Measurements from ENCODE around the gene RABGAP1L.
"Not testable (repeated sequence)": the region's sequence is repeated elsewhere in the genome, so short reads cannot be mapped to it uniquely, and the experiment has no call there.

Gene RABGAP1L

DNA sequence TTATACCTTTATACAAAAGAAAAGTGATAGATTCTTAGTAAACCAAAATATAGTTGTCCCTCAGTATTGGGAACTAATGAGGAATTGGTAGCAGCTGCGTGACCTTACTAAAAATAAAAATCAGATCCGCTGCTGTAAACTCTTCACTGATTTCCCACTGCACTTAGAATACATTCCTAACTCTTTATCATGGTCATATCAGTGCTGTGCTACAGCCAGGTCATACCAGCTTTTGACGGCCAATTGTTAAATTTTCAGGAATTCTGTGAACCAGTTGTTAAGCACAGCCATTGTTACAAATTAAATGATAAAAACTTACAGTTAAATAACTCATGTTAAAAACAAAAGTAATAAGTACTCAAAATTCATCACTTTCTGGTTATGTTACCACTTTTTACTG lies 533.8 kb downstream of the RABGAP1L start:
- no peak overlapping the region for H3K4me3 ChIP-seq (ENCODE audit: low read length)
- no peak overlapping the region for H3K27ac ChIP-seq (ENCODE audit: low read length)
- H3K27me3 ChIP-seq (ENCODE audit: insufficient read depth, low read length): no peaks in the 10 kb centered on the region
- 0 out of 2 replicates have a peak, but pooled peaks cover 8% of the 10 kb centered on the region for H3K4me1 ChIP-seq (ENCODE audit: insufficient read depth, low read length)
- H3K9me3 ChIP-seq (ENCODE audit: insufficient read depth, low read depth, low read length): no peaks in the 10 kb centered on the region
- H3K36me3 ChIP-seq (ENCODE audit: insufficient read depth, low read depth, low read length): no peaks in the 10 kb centered on the region
- no peak overlapping the region for H3K9ac ChIP-seq (ENCODE audit: low read depth, low read length)

- H3K27ac ChIP-seq (ENCODE audit: low read length); H3K36me3 ChIP-seq (ENCODE audit: insufficient read depth, low read depth, low read length); H3K4me1 ChIP-seq (ENCODE audit: insufficient read depth, low read length); H3K9me3 ChIP-seq (ENCODE audit: insufficient read depth, low read depth, low read length); H3K27me3 ChIP-seq (ENCODE audit: insufficient read depth, low read length); H3K9ac ChIP-seq (ENCODE audit: low read depth, low read length); H3K4me3 ChIP-seq (ENCODE audit: low read length): not testable (repeated sequence)
Measured at GRCh38 chr1:174693539-174693938, 534.2 kb downstream of the RABGAP1L start.

DNA sequence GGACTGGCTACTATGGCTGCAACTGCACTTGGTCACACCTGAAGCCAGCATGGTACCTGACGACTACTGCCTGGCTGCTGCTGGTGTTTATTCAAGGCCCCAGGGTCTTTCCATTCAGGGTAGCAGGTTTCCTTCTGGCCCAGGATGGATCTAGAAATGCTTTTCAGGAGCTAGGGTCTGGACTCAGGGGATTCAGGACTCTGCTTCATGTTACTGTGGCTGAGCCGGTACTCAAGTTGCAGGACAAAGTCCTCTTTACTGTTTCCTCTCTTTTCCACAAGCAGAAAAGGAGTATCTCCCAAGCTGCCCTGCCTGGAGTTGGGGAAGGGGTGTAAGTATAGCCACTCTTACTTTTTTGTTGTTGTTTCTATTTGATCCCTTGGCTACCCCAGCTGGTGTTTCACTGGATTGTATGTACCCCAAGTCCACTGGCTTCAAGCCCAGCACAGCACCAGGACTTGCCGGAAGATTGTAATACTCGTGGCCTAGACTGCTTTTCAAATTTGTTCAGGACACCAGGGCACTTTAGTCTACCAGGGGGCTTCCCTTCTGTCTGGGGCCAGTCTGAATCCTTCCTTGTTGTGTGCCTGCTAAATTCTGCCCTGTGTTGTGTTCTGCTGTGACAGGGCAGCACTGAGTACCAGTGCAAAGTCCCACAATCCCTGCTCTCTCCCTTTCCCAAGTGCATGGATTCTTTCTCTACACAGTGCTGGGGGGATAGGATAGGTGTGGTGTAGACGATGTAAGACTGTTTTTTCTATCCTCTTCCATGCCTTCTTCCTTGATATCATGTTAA lies 536.9 kb downstream of the RABGAP1L start:
- H3K36me3 ChIP-seq (ENCODE audit: insufficient read depth, low read depth, low read length): no peaks in the 10 kb centered on the region
- no peaks in the 10 kb centered on the region for H3K27me3 ChIP-seq (ENCODE audit: insufficient read depth, low read length)
- no peaks in the 10 kb centered on the region for H3K9me3 ChIP-seq (ENCODE audit: insufficient read depth, low read depth, low read length)
- H3K27ac ChIP-seq (ENCODE audit: low read length): no peak overlapping the region
- peaks cover 19% of the 10 kb centered on the region; the same call in 1 of the 2 replicates for H3K4me1 ChIP-seq (ENCODE audit: insufficient read depth, low read length)
- no peak overlapping the region for H3K4me3 ChIP-seq (ENCODE audit: low read length)
- H3K9ac ChIP-seq (ENCODE audit: low read depth, low read length): no peak overlapping the region

DNA sequence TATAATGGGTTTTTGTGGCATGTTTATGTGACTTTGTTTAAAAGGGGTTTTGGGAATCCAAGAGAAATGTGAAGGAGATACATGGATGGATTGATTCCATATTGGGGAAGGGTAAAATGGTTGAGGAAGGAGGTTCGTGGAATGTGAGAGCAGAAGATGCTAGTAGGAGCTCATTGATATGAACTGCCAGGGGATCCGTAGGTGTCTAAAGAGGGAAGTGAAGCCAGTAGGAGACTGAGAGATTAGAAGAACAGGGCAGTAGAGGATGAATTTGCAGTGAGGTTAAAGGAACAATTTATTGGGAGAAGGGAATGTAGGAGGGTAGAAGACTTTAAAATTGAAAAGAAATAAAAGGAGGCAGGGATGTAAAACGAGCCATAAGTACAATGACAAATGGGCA lies 541.0 kb downstream of the RABGAP1L start:
- Histone ChIP-seq H3K27me3 (ENCODE audit: insufficient read depth, low read length) (no peaks in the 10 kb centered on the region), H3K27ac (ENCODE audit: low read length) (no peak overlapping the region), H3K36me3 (ENCODE audit: insufficient read depth, low read depth, low read length) (no peaks in the 10 kb centered on the region), H3K4me3 (ENCODE audit: low read length) (no peak overlapping the region), H3K9ac (ENCODE audit: low read depth, low read length) (no peak overlapping the region), H3K9me3 (ENCODE audit: insufficient read depth, low read depth, low read length) (no peaks in the 10 kb centered on the region), H3K4me1 (ENCODE audit: insufficient read depth, low read length) (peaks cover 11% of the 10 kb centered on the region; the same call in 1 of the 2 replicates)

DNA sequence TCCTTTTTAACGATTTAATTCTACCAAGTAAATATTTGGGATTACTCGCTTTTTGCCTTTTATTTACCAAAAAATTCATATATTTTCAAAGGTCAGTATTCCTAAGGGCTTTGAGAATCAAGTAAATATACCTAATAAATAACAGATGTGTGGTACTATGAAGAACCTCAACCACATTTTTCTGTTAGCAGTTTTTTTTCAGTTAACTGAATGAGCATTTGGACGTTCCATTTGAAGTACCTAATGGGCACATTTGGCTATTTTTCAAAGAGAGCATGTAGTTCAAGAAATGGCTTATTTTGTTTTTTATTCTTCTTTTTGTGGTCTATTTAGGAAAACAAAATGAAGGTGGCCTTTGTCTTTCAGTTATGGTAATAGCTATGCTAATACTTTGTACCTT lies 541.5 kb downstream of the RABGAP1L start:
- Histone ChIP-seq H3K4me3 (ENCODE audit: low read length) (no peak overlapping the region), H3K27ac (ENCODE audit: low read length) (no peak overlapping the region), H3K27me3 (ENCODE audit: insufficient read depth, low read length) (no peaks in the 10 kb centered on the region), H3K9me3 (ENCODE audit: insufficient read depth, low read depth, low read length) (no peaks in the 10 kb centered on the region), H3K36me3 (ENCODE audit: insufficient read depth, low read depth, low read length) (no peaks in the 10 kb centered on the region), H3K4me1 (ENCODE audit: insufficient read depth, low read length) (peaks cover 11% of the 10 kb centered on the region; the same call in 1 of the 2 replicates), H3K9ac (ENCODE audit: low read depth, low read length) (no peak overlapping the region)

DNA sequence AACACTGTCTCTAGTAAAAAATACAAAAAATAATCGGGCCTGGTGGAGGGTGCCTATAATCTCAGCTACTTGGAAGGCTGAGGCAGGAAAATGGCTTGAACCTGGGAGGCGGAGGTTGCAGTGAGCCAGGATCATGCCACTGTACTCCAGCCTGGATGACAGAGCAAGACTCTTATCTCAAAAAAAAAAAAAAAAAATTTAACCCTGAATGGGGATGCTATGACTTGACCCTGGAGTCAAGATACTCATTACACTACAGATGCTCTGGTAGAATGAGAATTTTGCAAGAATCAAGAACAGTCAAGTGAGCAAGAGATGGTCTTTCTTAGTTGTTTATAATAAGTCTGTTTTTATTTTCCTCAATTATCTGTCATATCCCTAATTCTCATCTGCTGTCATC lies 542.2 kb downstream of the RABGAP1L start:
- Histone ChIP-seq H3K9ac (ENCODE audit: low read depth, low read length) (no peak overlapping the region), H3K36me3 (ENCODE audit: insufficient read depth, low read depth, low read length) (no peaks in the 10 kb centered on the region), H3K27ac (ENCODE audit: low read length) (no peak overlapping the region), H3K9me3 (ENCODE audit: insufficient read depth, low read depth, low read length) (no peaks in the 10 kb centered on the region), H3K4me1 (ENCODE audit: insufficient read depth, low read length) (peaks cover 11% of the 10 kb centered on the region; the same call in 1 of the 2 replicates), H3K4me3 (ENCODE audit: low read length) (no peak overlapping the region), H3K27me3 (ENCODE audit: insufficient read depth, low read length) (no peaks in the 10 kb centered on the region)

DNA sequence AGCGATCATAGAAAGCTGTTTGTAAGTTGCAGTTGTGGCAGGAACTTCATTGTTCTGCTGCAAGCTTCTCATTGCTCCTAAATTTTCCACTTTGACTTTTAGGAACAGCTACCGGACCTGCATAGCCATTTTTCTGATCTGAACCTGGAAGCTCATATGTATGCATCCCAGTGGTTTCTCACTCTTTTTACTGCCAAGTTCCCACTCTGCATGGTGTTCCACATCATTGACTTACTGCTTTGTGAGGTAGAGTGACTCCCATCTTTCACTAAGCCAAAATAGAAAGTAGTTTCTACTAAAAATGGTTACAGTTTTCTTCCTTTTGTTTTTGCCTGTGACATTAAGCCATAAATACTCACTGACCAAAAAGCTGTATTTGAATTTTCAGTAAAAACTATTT lies 542.7 kb downstream of the RABGAP1L start:
- H3K27me3 ChIP-seq (ENCODE audit: insufficient read depth, low read length): no peaks in the 10 kb centered on the region
- H3K4me1 ChIP-seq (ENCODE audit: insufficient read depth, low read length): peaks cover 11% of the 10 kb centered on the region; the same call in 1 of the 2 replicates
- H3K36me3 ChIP-seq (ENCODE audit: insufficient read depth, low read depth, low read length): no peaks in the 10 kb centered on the region
- no peak overlapping the region for H3K27ac ChIP-seq (ENCODE audit: low read length)
- no peak overlapping the region for H3K9ac ChIP-seq (ENCODE audit: low read depth, low read length)
- no peaks in the 10 kb centered on the region for H3K9me3 ChIP-seq (ENCODE audit: insufficient read depth, low read depth, low read length)
- H3K4me3 ChIP-seq (ENCODE audit: low read length): no peak overlapping the region

GRCh38 chr1:174703309-174703708 lies 544.0 kb downstream of the RABGAP1L start:
- Histone ChIP-seq H3K27ac (ENCODE audit: low read length) (no peak overlapping the region), H3K4me1 (ENCODE audit: insufficient read depth, low read length) (peaks cover 11% of the 10 kb centered on the region; the same call in 1 of the 2 replicates), H3K27me3 (ENCODE audit: insufficient read depth, low read length) (no peaks in the 10 kb centered on the region), H3K36me3 (ENCODE audit: insufficient read depth, low read depth, low read length) (no peaks in the 10 kb centered on the region), H3K4me3 (ENCODE audit: low read length) (no peak overlapping the region), H3K9me3 (ENCODE audit: insufficient read depth, low read depth, low read length) (no peaks in the 10 kb centered on the region), H3K9ac (ENCODE audit: low read depth, low read length) (no peak overlapping the region)

- Histone ChIP-seq H3K4me3 (ENCODE audit: low read length) (no peak overlapping the region), H3K36me3 (ENCODE audit: insufficient read depth, low read depth, low read length) (no peaks in the 10 kb centered on the region), H3K9me3 (ENCODE audit: insufficient read depth, low read depth, low read length) (no peaks in the 10 kb centered on the region), H3K9ac (ENCODE audit: low read depth, low read length) (no peak overlapping the region), H3K27ac (ENCODE audit: low read length) (no peak overlapping the region), H3K27me3 (ENCODE audit: insufficient read depth, low read length) (no peaks in the 10 kb centered on the region), H3K4me1 (ENCODE audit: insufficient read depth, low read length) (peaks cover 11% of the 10 kb centered on the region; the same call in 1 of the 2 replicates)
Measured at GRCh38 chr1:174704300-174704699, 545.0 kb downstream of the RABGAP1L start.

DNA sequence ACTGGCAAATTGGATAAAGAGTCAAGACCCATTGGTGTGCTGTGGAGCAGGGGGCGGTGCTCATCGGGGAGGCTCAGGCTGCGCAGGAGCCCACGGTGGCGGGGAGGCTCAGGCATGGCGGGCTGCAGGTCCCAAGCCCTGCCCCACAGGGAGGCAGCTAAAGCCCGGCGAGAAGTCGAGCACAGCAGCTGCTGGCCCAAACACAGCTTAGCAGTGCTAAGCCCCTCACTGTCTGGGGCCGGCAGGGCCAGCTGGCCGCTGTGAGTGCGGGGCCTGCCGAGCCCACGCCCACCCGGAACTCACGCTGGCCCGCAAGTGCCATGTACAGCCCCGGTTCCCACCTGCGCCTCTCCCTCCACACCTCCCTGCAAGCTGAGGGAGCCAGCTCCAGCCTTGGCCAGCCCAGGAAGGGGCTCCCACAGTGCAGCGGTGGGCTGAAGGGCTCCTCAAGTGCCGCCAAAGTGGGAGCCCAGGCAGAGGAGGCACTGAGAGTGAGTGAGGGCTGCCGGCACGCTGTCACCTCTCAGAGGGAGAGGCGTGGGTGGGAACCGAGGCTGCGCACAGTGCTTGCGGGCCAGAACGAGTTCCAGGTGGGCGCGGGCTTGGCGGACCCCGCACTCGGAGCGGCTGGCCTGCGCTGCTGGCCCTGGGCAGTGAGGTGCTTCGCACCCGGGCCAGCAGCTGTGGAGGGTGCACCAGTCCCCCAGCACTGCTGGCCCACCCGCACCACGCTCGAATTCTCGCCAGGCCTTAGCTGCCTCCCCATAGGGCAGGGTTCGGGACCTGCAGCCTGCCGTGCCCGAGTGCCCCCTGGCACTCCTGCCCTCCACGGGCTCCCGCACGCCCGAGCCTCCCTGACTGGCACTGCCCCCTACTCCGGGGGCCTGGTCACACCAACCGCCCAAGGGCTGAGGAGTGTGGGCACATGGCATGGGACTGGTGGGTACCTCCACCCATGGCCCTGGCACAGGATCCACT lies 551.8 kb downstream of the RABGAP1L start:
- no peaks in the 10 kb centered on the region for H3K27me3 ChIP-seq (ENCODE audit: insufficient read depth, low read length)
- no peaks in the 10 kb centered on the region for H3K36me3 ChIP-seq (ENCODE audit: insufficient read depth, low read depth, low read length)
- H3K4me1 ChIP-seq (ENCODE audit: insufficient read depth, low read length): no peaks in the 10 kb centered on the region
- H3K9ac ChIP-seq (ENCODE audit: low read depth, low read length): no peak overlapping the region
- no peaks in the 10 kb centered on the region for H3K9me3 ChIP-seq (ENCODE audit: insufficient read depth, low read depth, low read length)
- H3K4me3 ChIP-seq (ENCODE audit: low read length): no peak overlapping the region
- H3K27ac ChIP-seq (ENCODE audit: low read length): no peak overlapping the region

- not testable (repeated sequence) for H3K4me1 ChIP-seq (ENCODE audit: insufficient read depth, low read length); H3K9me3 ChIP-seq (ENCODE audit: insufficient read depth, low read depth, low read length); H3K4me3 ChIP-seq (ENCODE audit: low read length); H3K9ac ChIP-seq (ENCODE audit: low read depth, low read length); H3K27ac ChIP-seq (ENCODE audit: low read length); H3K36me3 ChIP-seq (ENCODE audit: insufficient read depth, low read depth, low read length); H3K27me3 ChIP-seq (ENCODE audit: insufficient read depth, low read length)
Measured at GRCh38 chr1:174711848-174712247, 552.5 kb downstream of the RABGAP1L start.

Measured in iPS-20b (cell line).